LoVo (cell line): ENCODE data around the gene CERS6.
"Not testable (repeated sequence)": the region's sequence is repeated elsewhere in the genome, so short reads cannot be mapped to it uniquely, and the experiment has no call there.

Experiments used
- DNase-seq: peaks from one replicate; pipeline ENCODE4 v3.0.0-alpha.2; 2016; ENCODE audit warnings: low spot score

The CERS6 gene

DNA sequence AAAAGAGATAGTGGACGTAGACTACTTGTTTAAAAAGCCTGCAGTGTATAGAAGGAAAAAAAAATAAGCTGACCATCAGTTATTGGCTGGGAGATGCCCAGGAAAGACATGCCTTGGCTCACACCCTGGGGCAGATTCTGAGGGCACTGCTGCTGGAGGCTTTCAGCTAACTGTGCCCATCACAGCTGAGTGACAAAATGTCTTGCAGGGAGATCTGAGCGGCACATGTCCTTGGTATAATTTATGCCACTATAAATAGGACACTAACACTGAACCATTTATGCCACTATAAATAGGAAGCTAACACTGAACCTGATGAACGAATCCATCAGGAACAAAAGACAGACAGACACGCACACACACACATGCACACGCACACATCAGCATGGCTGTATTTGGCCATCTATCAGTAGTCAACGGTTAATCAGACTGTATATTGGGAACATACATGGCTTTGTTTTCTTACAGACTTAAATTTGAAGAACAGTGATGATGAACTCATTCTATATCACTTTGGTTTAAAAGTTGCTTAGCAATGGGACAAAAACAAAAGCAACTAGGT is 278.2 kb downstream of the CERS6 start:
- no peak for DNase-seq

DNA sequence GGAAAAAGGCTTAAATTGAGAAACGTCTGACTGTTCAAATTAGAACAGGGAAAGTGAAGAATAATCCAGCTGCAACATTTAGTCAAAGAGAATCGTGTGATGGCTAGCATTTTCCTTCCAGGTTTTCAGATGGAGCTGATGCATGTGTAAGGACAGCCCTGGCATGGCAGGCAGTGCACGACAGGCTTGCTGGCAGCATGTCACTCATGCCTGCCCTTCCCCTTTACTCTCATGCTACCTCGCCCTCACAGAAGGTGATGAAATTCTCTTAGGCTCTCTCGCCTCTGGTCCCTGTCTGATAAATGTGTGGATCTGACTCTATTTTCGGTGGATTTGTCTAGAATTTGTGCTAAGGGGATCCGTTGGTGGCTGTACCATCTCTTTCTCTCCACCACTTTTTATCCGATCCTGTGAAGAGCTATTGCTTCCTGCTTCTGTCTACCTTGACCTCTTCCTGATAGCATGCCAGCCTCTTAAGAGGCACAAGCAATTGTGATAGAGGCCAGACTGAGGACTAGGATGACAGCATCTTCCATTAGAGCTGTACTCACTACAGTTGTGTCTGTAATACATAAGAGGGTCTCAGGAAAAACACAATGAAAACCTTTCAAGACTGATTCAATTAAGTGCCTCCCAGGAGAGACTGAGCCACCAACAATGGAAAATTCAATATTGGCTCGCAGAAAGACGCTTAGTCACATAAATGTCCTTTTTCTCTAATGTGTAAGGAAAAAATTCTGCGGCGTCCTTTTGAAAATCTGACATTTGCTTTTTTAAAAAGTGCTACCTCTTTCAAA is 280.8 kb downstream of the CERS6 start:
- DNase-seq = no peak

DNA sequence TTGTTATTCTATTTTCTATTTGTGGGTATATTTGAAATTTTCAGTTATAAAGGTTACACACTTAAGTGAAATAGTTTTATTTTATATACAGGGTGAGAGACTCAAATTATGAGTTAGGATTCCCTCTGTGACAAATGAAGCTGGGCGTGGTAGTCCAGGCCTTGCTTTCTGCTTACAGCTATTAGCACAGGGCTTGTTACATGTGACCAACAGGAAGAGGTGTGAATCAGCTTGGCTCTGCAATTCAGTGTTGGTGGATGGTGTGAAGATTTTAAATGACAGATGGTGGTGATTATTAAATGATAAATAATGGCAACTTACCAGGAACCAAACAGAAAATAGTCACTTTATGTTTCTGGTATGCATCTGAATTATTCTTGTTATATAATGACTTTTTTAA is 282.0 kb downstream of the CERS6 start:
- no peak for DNase-seq

DNA sequence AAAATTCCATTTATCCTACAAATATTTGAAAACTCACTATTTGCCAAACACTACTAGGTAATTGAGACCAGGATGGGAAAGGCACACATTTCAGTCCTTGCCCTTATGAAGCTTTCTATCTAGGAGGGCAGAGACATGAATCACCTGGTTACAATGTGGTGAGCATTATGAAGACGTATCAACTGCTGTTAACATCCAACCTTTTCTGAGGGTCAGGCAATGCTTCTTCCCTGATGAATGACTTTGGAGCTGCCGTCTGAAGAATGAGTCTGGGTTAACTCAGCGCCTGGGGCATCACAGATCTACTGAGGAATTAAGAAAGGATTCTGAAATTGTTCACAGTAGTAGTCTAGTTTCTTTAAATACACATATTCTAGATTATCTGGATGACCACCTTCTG is 284.3 kb downstream of the CERS6 start:
- DNase-seq = no peak

DNA sequence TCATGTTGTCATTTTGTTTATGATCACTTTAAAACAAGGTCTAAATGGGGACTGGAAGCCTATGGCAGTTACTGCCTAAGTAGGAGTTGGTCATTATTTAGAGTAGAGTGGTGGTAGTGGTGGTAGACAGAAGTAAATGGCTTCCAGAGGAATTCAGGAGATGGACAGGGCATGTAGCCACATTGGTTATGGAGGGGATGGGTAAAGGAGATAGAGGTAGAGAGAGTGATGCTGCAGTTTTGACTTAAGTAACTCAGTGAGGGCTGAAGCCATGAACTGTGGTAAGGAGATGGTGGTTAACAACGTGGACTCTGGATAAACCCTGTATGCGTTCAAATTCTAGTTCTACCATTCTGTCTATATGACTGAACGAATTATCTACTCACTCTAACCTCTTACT is 284.7 kb downstream of the CERS6 start:
- DNase-seq = no peak

DNA sequence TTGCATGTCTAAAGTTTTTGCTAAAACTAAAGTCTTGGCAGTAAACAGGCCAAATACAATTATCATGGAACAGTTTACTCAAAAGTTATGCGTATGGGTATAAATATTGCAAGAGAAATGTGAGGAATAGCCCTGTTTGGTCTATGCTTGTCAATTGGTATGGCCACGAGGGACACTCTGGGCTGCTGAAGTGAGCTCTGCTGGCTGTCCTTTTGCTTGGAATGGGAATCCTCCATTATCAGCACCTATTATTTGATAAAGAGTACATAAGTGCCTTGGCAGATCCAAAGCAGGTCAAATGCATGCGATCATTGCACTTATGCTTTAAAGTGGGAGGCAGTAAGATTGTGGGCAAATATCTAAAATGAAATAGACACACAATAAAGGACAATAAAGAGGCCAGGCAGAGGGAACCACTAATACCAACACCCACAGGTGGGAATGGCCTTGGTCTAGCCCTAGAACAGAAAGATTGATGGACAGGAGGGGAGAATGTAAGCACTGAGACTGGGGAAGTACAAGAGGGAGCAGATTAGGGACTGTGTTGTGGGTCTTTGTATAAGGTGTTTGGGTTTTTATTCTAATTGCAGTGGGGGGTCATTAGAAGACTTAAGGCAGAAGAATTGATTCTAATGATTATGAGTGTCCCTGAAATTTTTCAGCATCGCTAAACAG is 286.3 kb downstream of the CERS6 start:
- DNase-seq = no peak

DNA sequence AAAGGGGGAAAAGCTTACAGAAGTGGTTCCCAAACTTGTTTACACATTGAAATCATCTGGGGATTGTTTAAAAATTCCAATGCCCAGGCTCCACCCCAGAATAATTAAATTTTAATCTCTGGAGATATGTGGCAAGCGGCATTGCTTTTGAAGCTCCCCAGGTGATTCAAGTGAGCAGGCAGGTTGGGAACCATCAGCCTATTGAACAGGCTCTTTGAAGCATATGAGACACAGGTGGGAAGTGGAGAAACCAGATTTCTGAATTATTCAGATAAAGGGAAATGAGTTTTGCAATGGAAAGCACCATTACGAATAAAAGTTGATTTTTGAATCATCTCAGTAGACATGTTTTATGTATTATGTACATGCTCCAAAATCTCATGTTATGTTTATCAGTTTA is 288.8 kb downstream of the CERS6 start:
- DNase-seq = no peak

DNA sequence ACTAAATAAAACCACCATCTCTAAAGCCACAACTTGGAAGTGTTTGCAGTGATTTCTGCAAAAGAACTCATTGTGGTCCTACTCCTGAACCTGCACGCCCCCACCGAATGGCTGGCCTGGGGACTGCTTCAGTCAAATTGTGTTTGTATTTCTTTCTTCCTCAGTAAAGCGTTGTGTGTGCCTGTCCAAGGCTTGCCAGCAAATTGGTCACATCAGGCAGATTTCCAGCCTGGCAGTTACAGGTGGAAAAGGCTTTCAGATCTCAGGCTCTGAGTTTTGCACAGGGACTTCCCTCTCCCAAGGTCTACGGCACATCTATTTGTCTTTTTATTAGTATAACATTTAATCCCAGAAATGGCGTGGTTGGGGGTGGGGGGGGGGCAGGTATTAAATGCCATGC is 292.4 kb downstream of the CERS6 start:
- DNase-seq = no peak

DNA sequence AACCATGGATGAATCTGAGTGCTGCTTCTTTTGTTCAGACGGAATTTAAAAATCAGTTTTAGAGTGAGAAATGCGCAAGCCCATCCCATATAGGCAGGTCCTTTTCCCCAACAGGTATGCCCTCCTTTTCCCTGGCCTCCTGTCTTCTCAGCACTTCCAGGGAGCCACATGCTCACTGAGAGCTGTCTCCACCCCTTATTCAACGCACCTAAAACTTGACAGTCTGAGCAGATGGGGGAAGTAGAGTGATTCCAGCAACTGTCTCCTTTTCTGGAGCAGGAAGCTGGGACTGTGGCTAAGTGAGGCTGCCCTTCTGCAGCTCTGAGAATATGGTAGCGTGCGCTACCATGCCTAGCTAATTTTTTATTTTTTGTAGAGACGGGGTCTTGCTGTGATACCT is 293.2 kb downstream of the CERS6 start:
- no peak for DNase-seq

DNA sequence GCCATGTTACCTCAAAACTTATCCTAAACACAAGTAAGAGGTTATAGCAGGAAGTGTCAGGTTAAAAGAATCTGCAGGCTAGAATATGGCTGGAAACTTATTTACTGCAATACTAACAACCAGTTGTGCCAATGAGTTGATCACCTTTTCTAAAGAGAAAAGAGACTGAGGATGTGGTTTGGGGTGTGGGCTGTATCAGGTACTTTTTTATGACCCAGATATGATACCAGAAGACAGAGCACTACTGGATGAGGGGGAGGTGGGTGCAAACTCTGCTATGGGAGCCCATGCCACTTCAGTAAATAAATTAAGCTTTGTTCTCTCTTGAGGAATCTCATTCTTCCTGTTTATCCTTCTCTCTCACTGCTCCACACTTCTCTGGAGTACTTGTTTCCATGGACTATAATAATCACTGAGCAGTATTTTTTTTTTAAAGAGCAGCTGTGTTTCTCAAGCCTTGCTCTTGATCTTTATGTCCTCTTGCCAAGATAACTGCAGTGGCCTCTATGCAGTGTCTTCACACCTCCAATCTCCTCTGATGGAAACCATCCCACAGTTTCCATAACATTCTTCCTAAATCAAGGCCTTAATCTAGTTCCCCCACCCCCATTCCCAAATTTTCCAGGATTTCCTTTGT is 295.1 kb downstream of the CERS6 start:
- DNase-seq = no peak

DNA sequence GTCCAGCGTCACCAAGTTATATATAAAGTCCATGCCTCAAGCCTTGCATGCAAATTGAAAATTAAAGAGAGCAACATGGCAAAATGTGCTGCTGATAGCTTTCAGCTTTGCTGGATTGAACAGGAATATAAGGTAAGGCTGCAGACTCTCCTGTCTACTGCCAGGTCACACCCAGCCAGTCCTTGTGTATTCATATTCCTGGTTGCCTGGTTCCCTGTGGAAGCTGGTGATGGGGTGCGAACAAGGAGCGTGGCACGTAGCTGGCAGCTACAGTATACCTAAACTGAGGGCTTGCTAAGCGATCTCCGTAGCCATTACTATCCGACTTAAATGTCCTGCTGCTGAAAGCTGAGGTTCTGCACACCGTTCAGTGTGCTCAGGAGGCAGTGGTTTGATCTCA is 296.3 kb downstream of the CERS6 start:
- DNase-seq = no peak

DNA sequence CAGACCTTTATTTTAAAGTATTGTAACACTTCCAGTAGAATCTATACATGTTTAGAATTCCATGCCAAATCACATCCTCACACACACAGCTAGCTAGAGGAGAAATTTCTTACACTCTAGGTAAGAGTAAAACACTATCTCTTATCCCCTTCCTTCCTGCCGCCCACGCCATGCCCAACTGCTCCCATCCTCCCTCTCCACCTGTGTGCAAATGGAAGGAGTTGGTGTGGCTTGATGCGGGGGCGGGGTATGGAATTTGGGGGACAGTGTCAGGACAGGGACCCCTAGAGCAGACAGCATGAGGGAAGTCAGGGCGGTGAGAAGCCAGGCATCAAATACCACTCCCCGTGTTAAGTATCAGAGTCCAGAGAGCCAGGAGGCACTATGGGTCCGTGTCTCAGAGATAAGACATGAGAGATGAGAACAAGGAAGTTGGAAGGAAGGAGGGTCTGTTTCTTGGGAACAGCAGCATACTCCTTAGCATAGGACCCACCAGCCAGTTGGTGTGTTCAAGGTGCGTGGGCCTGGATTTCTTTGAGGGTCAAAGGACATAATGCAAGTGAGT is 297.8 kb downstream of the CERS6 start:
- no peak for DNase-seq

DNA sequence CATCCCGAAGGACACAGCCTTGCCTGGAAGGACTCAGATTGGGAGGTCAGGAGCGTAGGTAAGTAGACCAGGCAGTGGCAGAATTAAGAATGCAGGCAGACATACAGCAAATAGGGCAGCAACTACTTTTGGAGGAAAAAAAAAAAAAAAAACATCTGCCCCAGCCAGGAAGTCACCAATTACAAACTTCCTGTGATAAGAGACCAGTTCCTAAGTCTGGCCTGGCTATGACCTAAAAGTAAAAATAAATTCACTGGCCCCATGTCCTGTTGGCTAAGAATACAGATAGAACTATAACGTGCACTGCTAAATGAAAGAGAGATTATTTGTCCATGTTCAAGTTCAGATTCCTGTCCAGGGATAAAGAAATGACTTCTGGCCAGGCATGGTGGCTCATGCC is 301.2 kb downstream of the CERS6 start:
- no peak for DNase-seq

DNA sequence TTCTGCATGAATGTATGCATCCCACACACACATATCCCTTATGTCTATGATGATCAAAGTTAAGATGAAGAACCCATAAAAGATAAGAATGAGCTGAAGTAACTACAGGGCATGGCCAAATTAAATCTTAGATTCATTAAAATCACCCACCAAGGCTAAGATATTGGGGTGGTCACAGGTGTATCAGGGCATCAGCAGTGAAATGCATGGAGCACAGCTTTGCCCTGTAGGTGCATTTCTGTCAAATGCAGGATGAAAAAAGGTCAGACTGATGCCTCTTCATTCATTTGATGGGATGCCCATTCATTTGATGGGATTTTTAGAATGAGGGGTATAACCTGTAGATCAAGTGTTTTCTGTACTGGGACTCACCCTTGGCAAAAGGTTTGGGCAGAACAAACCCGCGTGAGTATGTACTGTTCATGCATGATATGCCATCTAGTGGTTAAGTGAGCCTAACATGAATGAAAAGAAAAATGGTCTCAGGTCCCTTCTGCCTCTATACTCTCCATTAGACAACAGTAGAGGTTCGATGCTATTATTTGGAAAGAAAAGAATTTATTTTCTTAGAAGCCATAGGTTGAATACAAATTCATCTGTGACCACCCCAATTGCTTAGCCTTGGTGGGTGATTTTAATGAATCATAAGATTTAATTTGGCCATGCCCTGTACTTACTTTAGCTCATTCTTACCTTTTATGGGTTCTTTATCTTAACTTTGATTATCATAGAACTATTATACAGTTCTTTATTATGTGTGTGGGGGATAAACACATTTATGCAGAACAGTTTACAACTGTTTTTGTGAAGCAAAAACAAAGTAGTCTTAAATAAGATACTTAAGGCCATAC is 303.1 kb downstream of the CERS6 start:
- no peak for DNase-seq

DNA sequence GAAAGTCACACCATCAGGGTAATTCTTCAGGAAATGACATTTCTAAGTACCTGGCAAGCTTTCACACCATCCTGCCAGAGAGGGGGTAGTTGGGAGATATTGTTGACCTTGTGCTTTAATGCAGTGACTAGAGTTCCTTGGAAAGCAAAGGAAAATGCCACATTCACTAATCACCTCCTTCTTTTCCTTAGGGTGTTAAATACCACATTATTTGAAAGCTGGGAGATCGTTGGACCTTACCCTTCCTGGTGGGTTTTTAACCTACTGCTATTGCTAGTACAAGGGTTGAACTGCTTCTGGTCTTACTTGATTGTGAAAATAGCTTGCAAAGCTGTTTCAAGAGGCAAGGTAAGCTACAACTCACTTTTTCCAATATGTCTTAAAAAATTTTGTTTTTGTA is 309.3 kb downstream of the CERS6 start:
- DNase-seq = no peak

DNA sequence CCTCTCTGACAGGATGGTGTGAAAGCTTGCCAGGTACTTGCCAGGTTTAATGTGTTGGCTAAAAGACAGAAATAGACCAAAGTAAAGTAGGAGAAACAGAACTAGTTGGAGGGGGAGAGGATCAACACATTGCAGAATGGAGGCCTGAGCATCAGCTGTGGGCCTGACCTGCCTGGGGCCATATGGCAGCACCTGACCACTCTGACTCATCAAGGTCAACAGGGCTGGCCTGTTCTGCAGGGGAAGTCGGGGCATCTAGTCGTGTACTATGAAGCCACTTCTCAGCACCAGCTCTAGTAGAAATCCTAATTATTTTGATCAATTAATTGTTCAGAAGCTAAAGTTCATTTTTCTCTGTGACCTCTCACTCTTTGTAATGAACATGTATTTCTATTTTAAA is 310.5 kb downstream of the CERS6 start:
- no peak for DNase-seq

DNA sequence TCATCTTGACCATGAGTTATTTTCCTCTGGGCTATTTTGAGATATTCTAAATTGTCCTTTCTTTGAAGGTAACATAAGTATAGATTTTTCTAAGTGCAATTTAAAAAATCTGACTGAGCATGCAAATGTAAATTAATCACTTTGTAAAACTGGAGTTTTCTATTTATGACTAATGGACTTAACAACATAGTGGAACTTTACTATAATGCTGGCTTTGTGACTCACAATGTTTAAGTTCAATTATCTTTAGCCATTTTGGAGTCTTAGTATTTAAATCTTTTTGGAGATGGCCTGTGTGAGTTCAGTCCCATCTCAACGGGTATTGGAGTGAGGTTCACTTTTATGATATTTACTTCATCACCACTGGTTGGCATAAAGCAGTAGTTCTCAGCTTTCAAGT is 311.2 kb downstream of the CERS6 start:
- DNase-seq = no peak

DNA sequence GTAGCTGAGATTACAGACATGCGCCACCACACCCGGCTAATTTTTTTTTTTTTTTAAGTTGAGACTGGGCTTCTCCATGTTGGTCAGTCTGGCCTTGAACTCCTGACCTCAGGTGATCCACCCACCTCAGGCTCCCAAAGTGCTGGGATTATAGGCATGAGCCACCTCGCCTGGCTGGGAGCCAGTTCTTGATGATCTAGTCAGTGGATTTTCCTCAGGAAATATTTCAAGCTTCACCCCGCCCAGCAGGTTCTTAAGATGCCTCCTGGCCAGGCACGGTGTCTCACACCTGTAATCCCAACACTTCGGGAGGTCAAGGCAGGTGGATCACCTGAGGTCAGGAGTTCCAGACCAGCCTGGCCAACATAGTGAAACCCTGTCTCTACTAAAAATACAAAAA is 312.3 kb downstream of the CERS6 start:
- DNase-seq = not testable (repeated sequence)

DNA sequence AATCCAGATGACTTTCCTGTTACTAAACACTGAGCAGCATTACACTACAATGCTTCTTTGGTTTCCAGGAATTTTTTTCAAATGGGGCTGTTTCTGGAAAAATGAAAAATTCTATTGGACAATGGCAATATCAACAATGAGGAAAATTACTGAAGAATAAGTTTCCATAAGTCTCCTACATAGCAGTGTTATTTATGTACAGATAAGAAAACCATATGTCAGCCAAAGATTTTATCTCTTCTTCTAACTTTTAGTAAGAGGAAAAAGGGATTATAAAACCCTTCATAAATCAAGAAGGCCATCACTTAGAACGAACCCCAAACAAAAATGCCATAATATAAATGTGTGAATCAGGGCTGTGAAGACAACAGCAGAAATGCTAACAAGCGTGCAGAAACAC is 314.7 kb downstream of the CERS6 start:
- DNase-seq = no peak

DNA sequence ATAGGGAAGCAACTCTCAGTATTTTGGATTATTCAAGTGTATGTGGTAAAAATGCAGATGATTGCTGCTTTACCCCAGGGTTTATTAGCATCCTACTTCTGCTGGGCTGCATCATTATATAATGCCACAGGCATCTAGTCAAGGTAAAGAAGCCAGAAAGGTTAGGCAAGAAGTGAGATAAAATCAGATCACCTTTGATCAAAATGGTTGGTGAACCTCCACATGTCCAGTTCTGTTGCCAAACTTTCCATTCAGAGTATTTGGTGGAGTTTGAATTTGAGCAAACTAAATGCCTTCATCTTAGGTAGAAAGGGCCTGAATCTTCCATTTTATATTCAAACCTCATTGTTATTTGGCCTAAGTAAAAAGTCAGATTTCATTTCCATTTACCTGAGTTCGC is 316.6 kb downstream of the CERS6 start:
- DNase-seq = no peak

DNA sequence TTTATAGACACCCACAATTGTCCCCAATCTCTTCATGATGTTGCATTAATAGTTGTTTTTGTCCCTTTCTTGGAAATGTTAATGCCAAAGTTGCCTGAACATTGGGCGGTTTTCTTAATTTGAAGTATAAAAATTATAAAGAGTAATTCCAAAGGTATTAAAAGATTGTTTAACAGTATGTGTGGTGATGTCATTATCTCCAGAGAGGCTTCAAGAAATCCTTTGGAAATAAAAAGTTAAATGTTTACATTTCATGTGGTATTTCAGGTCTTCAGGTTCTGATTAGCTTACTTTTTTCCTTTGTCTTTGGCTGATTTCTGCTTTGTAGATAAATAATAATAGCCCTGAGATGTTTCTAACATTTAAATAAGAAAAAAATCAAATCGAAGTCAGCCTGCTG is 317.1 kb downstream of the CERS6 start:
- DNase-seq = no peak
